22Rv1 (cell line): Measurements from ENCODE around the gene IRX5.

ENCODE experiments used
- ZFX ChIP-seq: fragments of 450-650 bp; IDR thresholded peaks from 2 replicates; pipeline ENCODE4 v1.6.1; 2017; ENCODE audit warnings: antibody characterized with exemption, borderline replicate concordance
- TF ChIP-seq, protein P1 (sequence below): fragments of 450-650 bp; IDR thresholded peaks from 2 replicates; pipeline ENCODE4 v1.5.1; 2017; ENCODE audit warnings: mild to moderate bottlenecking

DNA sequence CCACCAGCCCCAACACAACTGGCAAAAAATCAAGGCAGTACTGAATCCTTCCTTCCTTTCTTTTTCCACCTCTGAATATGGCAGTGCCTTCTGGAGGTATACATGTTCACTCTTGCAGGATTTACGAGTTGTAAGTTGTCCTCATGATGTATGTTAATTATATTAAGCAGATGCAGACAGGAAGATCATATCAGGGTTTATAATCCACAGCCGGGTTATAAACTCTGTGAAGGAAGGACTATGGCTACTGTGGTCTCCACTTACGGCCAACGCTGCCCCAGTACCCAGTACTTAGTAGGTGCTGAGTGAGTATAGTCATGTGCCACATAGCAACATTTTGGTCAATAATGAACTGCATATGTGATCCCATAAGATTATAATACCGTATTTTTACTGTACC, 19.6 kb upstream of the IRX5 start:
- TF ChIP-seq, protein P1, sequence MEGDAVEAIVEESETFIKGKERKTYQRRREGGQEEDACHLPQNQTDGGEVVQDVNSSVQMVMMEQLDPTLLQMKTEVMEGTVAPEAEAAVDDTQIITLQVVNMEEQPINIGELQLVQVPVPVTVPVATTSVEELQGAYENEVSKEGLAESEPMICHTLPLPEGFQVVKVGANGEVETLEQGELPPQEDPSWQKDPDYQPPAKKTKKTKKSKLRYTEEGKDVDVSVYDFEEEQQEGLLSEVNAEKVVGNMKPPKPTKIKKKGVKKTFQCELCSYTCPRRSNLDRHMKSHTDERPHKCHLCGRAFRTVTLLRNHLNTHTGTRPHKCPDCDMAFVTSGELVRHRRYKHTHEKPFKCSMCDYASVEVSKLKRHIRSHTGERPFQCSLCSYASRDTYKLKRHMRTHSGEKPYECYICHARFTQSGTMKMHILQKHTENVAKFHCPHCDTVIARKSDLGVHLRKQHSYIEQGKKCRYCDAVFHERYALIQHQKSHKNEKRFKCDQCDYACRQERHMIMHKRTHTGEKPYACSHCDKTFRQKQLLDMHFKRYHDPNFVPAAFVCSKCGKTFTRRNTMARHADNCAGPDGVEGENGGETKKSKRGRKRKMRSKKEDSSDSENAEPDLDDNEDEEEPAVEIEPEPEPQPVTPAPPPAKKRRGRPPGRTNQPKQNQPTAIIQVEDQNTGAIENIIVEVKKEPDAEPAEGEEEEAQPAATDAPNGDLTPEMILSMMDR, result no peak
- no peak for TF ChIP-seq ZFX
